PC-9 (cell line): ENCODE results near the gene FBN1. TPM values are rescaled to one million over a fixed set of nuclear protein-coding genes. Genes with fewer than 3 reads are reported as not detected.

Source experiments
- BruUV-seq: library from RNA; stranded (reverse); fragments of 400-500 nt; replicated peaks from 2 replicates; lab custom pipeline; 2021; lab: Mats Ljungman, UMichigan
- CTCF ChIA-PET: fragments of 300-600 bp; sonication (Branson Sonifier 250); formaldehyde crosslinking; loops from one replicate; lab custom pipeline; 2022; ENCODE audit warnings: antibody characterized with exemption; lab: Charles Lee
- POLR2A ChIA-PET: fragments of 300-600 bp; sonication (Branson Sonifier 250); formaldehyde crosslinking; loops from one replicate; lab custom pipeline; 2022; ENCODE audit warnings: antibody characterized with exemption; ENCODE audit not compliant: unreplicated experiment; lab: Charles Lee
- DNase-seq, 2 experiments: peaks; one replicate each; pipeline versions ENCODE4 v3.0.0 to v3.0.0-alpha.2; 2015 to 2022; ENCODE audit warnings: mixed read lengths in 1 of 2
- H2AFZ ChIP-seq: fragments of 200-600 bp; sonication (generic); 2 replicates; pipeline ENCODE4 v1.8.1; 2017; ENCODE audit warnings: antibody characterized with exemption
- H3F3A ChIP-seq: fragments of 200-600 bp; sonication (generic); 2 replicates; pipeline ENCODE4 v1.8.1; 2017; ENCODE audit warnings: antibody characterized with exemption, mild to moderate bottlenecking, low read depth; ENCODE audit not compliant: insufficient read depth
- H3K27ac ChIP-seq: fragments of 200-600 bp; sonication (generic); 2 replicates; pipeline ENCODE4 v1.6.1; 2016; ENCODE audit warnings: mixed run types
- H3K27me3 ChIP-seq: fragments of 200-600 bp; sonication (generic); 2 replicates; pipeline ENCODE4 v1.6.1; 2016; ENCODE audit warnings: low read depth, mixed run types; ENCODE audit not compliant: insufficient read depth
- H3K36me3 ChIP-seq: fragments of 200-600 bp; sonication (generic); 2 replicates; pipeline ENCODE4 v1.6.1; 2016; ENCODE audit warnings: low read depth, mixed run types
- H3K4me1 ChIP-seq: fragments of 200-600 bp; sonication (generic); replicated peaks from 2 replicates; pipeline ENCODE4 v1.6.1; 2016; ENCODE audit warnings: mixed run types; ENCODE audit not compliant: insufficient read depth
- H3K4me2 ChIP-seq: fragments of 200-600 bp; sonication (generic); 2 replicates; pipeline ENCODE4 v1.6.1; 2017; ENCODE audit warnings: mixed run types
- H3K4me3 ChIP-seq: fragments of 200-600 bp; sonication (generic); 2 replicates; pipeline ENCODE4 v1.6.1; 2016; ENCODE audit warnings: mixed run types
- H3K79me2 ChIP-seq: fragments of 200-600 bp; sonication (generic); 2 replicates; pipeline ENCODE4 v1.6.1; 2017; ENCODE audit warnings: low read depth, mixed run types
- H3K9me2 ChIP-seq: fragments of 200-600 bp; sonication (generic); 2 replicates; pipeline ENCODE4 v1.8.1; 2017; ENCODE audit warnings: mild to moderate bottlenecking; ENCODE audit not compliant: insufficient read depth
- H3K9me3 ChIP-seq: fragments of 200-600 bp; sonication (generic); 2 replicates; pipeline ENCODE4 v1.8.1; 2016; ENCODE audit warnings: low read depth; ENCODE audit not compliant: insufficient read depth
- H4K20me1 ChIP-seq: fragments of 200-600 bp; sonication (generic); 2 replicates; pipeline ENCODE4 v1.8.1; 2017; ENCODE audit not compliant: insufficient read depth
- EZH2 ChIP-seq: fragments of 200-600 bp; sonication (generic); IDR thresholded peaks from 2 replicates; pipeline ENCODE4 v1.8.0; 2017; ENCODE audit warnings: antibody characterized with exemption, low read depth
- intact Hi-C: fragments of 100-400 bp; cut with micrococcal nuclease; formaldehyde crosslinking; loops from one replicate; pipeline ENCODE4 v1.10.0; 2022; ENCODE audit not compliant: unreplicated experiment
- total RNA-seq: library from RNA; stranded (reverse); gene quantifications from 2 replicates; pipeline ENCODE4 v1.2.3, GENCODE V29; 2021
- TF ChIP-seq, protein P1 (sequence below): fragments of 200-600 bp; sonication (generic); conservative IDR thresholded peaks from 2 replicates; pipeline ENCODE4 v1.6.1; 2017; ENCODE audit warnings: mixed run types, antibody characterized with exemption, mild to moderate bottlenecking, moderate library complexity

Gene FBN1
- total RNA-seq, 1 experiment from 2014 or later = 1.3 TPM

DNA sequence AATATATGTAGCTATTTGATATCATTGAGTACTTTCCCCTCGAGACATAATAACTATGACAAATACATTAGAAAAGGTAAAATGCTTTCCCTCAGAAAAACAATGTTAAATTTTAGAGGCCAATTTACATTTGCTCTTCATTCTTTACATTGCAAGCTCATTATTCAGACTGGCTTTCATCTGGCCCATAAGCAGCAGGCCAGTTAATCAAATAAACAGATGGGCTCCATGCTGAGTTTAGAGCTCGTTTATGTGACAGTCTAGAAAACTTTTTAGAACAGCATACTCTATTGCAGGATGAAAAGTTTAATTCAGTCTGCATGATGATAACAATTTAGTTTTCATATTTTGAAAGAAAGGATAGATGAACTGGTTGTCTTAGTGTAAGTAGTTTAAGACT is 163.7 kb downstream of the FBN1 start:
- no peaks in the 10 kb centered on the region for H3K9me3 ChIP-seq
- ChIA-PET CTCF (no interaction called here), POLR2A (no interaction called here)
- no peak overlapping the region for H3K27ac ChIP-seq
- H4K20me1 ChIP-seq = no peaks in the 10 kb centered on the region
- H3K4me1 ChIP-seq = peaks cover 9% of the 10 kb centered on the region
- H3K9me2 ChIP-seq = peaks cover 5% of the 10 kb centered on the region; the same call in 1 of the 2 replicates
- no peak for DNase-seq
- no peak for TF ChIP-seq EZH2
- TF ChIP-seq, protein P1, sequence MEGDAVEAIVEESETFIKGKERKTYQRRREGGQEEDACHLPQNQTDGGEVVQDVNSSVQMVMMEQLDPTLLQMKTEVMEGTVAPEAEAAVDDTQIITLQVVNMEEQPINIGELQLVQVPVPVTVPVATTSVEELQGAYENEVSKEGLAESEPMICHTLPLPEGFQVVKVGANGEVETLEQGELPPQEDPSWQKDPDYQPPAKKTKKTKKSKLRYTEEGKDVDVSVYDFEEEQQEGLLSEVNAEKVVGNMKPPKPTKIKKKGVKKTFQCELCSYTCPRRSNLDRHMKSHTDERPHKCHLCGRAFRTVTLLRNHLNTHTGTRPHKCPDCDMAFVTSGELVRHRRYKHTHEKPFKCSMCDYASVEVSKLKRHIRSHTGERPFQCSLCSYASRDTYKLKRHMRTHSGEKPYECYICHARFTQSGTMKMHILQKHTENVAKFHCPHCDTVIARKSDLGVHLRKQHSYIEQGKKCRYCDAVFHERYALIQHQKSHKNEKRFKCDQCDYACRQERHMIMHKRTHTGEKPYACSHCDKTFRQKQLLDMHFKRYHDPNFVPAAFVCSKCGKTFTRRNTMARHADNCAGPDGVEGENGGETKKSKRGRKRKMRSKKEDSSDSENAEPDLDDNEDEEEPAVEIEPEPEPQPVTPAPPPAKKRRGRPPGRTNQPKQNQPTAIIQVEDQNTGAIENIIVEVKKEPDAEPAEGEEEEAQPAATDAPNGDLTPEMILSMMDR = no peak
- H3K79me2 ChIP-seq = no peaks in the 10 kb centered on the region
- no peak overlapping the region for H3K4me3 ChIP-seq
- H3F3A ChIP-seq = no peaks in the 10 kb centered on the region
- BruUV-seq = no TSS peak
- H3K27me3 ChIP-seq = no peaks in the 10 kb centered on the region
- intact Hi-C loops = no loop called here
- H3K4me2 ChIP-seq = no peak overlapping the region
- H2AFZ ChIP-seq = no peak overlapping the region
- no peaks in the 10 kb centered on the region for H3K36me3 ChIP-seq

DNA sequence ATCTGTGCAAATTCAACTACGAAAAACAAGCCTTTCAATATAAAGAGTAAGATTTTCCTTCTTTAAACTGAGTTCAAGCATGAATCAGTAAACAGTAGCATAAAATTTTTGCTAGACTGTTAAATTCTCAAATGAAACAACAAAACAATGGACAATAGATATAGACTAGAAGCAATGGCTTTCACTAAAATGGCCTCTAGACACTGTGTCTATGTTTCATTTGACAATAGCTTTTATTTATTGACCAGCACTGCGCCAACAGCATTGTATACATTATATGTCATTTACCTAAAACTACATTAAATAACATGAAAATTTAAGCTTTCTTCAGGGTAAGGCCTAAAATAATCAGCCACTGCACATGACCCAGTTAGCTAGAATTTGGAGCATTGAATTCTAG is 165.8 kb downstream of the FBN1 start:
- Histone ChIP-seq H4K20me1 (no peaks in the 10 kb centered on the region), H3K27me3 (no peaks in the 10 kb centered on the region), H3K4me2 (no peak overlapping the region), H3K27ac (no peak overlapping the region), H3K9me3 (no peaks in the 10 kb centered on the region), H3K36me3 (no peaks in the 10 kb centered on the region), H3F3A (no peaks in the 10 kb centered on the region), H3K4me3 (no peak overlapping the region), H3K9me2 (peaks cover 5% of the 10 kb centered on the region; the same call in 1 of the 2 replicates), H3K4me1 (peaks cover 9% of the 10 kb centered on the region), H3K79me2 (no peaks in the 10 kb centered on the region), H2AFZ (no peak overlapping the region)
- DNase-seq = no peak
- intact Hi-C loops = no loop called here
- ChIA-PET POLR2A (no interaction called here), CTCF (no interaction called here)
- BruUV-seq = no TSS peak
- TF ChIP-seq, protein P1 = no peak
- TF ChIP-seq EZH2 = no peak

DNA sequence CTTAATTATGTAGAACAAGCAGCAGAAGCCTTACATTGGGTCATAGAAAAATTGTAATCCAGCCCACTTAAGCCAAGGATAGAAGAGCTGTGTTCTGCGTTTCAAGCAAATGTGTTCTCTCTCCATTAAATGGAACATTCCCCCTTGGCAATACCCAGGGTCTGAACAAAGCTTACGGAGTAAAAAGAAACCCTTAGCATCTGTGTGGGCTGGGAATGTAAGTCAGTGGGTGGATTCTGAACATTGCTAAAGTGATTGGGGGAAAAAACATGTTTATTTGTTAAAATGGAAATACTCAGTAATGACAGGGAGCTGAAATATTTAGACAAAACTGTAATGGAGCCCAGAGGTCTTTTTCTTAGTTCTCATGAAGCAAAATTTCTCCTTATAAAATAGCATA is 166.9 kb downstream of the FBN1 start:
- Histone ChIP-seq H3K9me3 (no peaks in the 10 kb centered on the region), H3K79me2 (no peaks in the 10 kb centered on the region), H2AFZ (no peak overlapping the region), H3K9me2 (peaks cover 5% of the 10 kb centered on the region; the same call in 1 of the 2 replicates), H3K4me2 (no peak overlapping the region), H4K20me1 (no peaks in the 10 kb centered on the region), H3K36me3 (no peaks in the 10 kb centered on the region), H3K4me3 (no peak overlapping the region), H3K27ac (no peak overlapping the region), H3K4me1 (peaks cover 9% of the 10 kb centered on the region), H3F3A (no peaks in the 10 kb centered on the region), H3K27me3 (no peaks in the 10 kb centered on the region)
- POLR2A ChIA-PET = no interaction called here
- TF ChIP-seq, protein P1 = no peak
- TF ChIP-seq EZH2 = no peak
- BruUV-seq = no TSS peak
- CTCF ChIA-PET = no interaction called here
- intact Hi-C loops = no loop called here
- DNase-seq = no peak
